HCT116 (cell line): ENCODE results near the gene KCNK10. TPM values are rescaled to one million over a fixed set of nuclear protein-coding genes. Genes with fewer than 3 reads are reported as not detected.

Experiments used
- ATAC-seq: fragments of 200-7000 bp; cut with Tn5 transposase; 2 replicates; pipeline ENCODE4 v1.9.1; 2020; ENCODE audit warnings: mild to moderate bottlenecking, moderate library complexity
- BruUV-seq: library from RNA; stranded (reverse); fragments of 400-500 nt; replicated peaks from 2 replicates; lab custom pipeline; 2021; lab: Mats Ljungman, UMichigan
- CTCF ChIA-PET: fragments of 300-600 bp; sonication (Branson Sonifier 250); formaldehyde crosslinking; loops from one replicate; lab custom pipeline; 2021; ENCODE audit warnings: antibody characterized with exemption; lab: Charles Lee
- POLR2A ChIA-PET: fragments of 300-600, 350-600 bp; sonication (Branson Sonifier 250); formaldehyde crosslinking; loops from one replicate; lab custom pipeline; 2021; ENCODE audit warnings: antibody characterized with exemption; lab: Charles Lee
- RAD21 ChIA-PET, 2 experiments: fragments of 300-600 bp; sonication (Branson Sonifier 250); formaldehyde crosslinking; loops; one replicate each; lab custom pipeline; 2023; ENCODE audit warnings: low total read pairs in 2 of 2; ENCODE audit not compliant: uncharacterized antibody in 2 of 2, unreplicated experiment in 2 of 2, low non-redundant PET in 1 of 2; lab: Charles Lee
- DNase-seq: peaks from one replicate; pipeline ENCODE4 v3.0.0-alpha.2; 2010; ENCODE audit warnings: low read depth, low spot score
- H2AFZ ChIP-seq: fragments of 200-600 bp; shearing (Covaris generic), sonication (generic); 2 replicates; pipeline ENCODE4 v1.6.1; 2017; ENCODE audit warnings: low read depth, mixed run types, mixed read lengths, antibody characterized with exemption, low read length; ENCODE audit not compliant: poor library complexity, severe bottlenecking
- H3K27ac ChIP-seq: 2 replicates; pipeline ENCODE4 v1.5.1; 2012; ENCODE audit warnings: low read depth, low read length
- H3K27me3 ChIP-seq: fragments of 200-600 bp; sonication (generic); 2 replicates; pipeline ENCODE4 v1.6.1; 2016; ENCODE audit warnings: mixed run types, low read length, mixed read lengths; ENCODE audit not compliant: insufficient read depth
- H3K36me3 ChIP-seq, 2 experiments: fragments of 200-500 bp in 1 of 2; fragments of 200-600 bp in 1 of 2; sonication (Bioruptor generic) in 1 of 2; sonication (generic) in 1 of 2; 2 replicates each; pipeline versions ENCODE4 v1.5.1 to v1.6.1; 2014 to 2016; ENCODE audit warnings: low read length in 2 of 2, inconsistent platforms in 1 of 2, mixed read lengths in 1 of 2, mixed run types in 1 of 2; ENCODE audit not compliant: insufficient read depth in 2 of 2, control insufficient read depth in 1 of 2
- H3K4me1 ChIP-seq, 2 experiments: fragments of 200-600 bp in 1 of 2; sonication (generic) in 1 of 2; 2 replicates each; pipeline versions ENCODE4 v1.5.1 to v1.6.1; 2012 to 2017; ENCODE audit warnings: low read length in 2 of 2, inconsistent platforms in 1 of 2, mild to moderate bottlenecking in 1 of 2, mixed read lengths in 1 of 2, mixed run types in 1 of 2, moderate library complexity in 1 of 2; ENCODE audit not compliant: insufficient read depth in 2 of 2, control insufficient read depth in 1 of 2
- H3K4me2 ChIP-seq: fragments of 200-600 bp; sonication (generic); 2 replicates; pipeline ENCODE4 v1.6.1; 2017; ENCODE audit warnings: mixed run types, low read length, mixed read lengths
- H3K4me3 ChIP-seq, 2 experiments: fragments of 200-600 bp in 1 of 2; sonication (generic) in 1 of 2; replicated peaks in 1 of 2; 2 replicates each; pipeline ENCODE4 v1.5.1; 2011 to 2016; ENCODE audit warnings: low read length in 2 of 2, control low read depth in 1 of 2, low read depth in 1 of 2, mild to moderate bottlenecking in 1 of 2, mixed read lengths in 1 of 2, mixed run types in 1 of 2
- H3K79me2 ChIP-seq: fragments of 200-600 bp; sonication (generic); 2 replicates; pipeline ENCODE4 v1.6.1; 2017; ENCODE audit warnings: mild to moderate bottlenecking, mixed run types, low read length, moderate library complexity, mixed read lengths; ENCODE audit not compliant: insufficient read depth
- H3K9ac ChIP-seq: fragments of 200-600 bp; sonication (generic); 2 replicates; pipeline ENCODE4 v1.6.1; 2016; ENCODE audit warnings: low read length, mixed read lengths
- H3K9me2 ChIP-seq: fragments of 200-600 bp; sonication (generic), shearing (Covaris generic); 2 replicates; pipeline ENCODE4 v1.6.1; 2017; ENCODE audit warnings: mixed run types, mild to moderate bottlenecking, moderate library complexity; ENCODE audit not compliant: insufficient read depth
- H3K9me3 ChIP-seq, 2 experiments: fragments of 200-500 bp in 1 of 2; fragments of 200-600 bp in 1 of 2; sonication (Bioruptor generic) in 1 of 2; sonication (generic) in 1 of 2; 2 replicates each; pipeline ENCODE4 v1.6.1; 2014 to 2017; ENCODE audit warnings: low read length in 2 of 2, mixed read lengths in 2 of 2, inconsistent platforms in 1 of 2, low read depth in 1 of 2, mild to moderate bottlenecking in 1 of 2, mixed run types in 1 of 2, moderate library complexity in 1 of 2; ENCODE audit not compliant: control insufficient read depth in 1 of 2, insufficient read depth in 1 of 2
- H4K20me1 ChIP-seq: fragments of 200-600 bp; sonication (generic), shearing (Covaris generic); 2 replicates; pipeline ENCODE4 v1.6.1; 2017; ENCODE audit warnings: mixed run types, mild to moderate bottlenecking, moderate library complexity; ENCODE audit not compliant: insufficient read depth
- ATF3 ChIP-seq: IDR thresholded peaks from 2 replicates; pipeline ENCODE4 v1.6.1; 2012
- CEBPB ChIP-seq: IDR thresholded peaks from 2 replicates; pipeline ENCODE4 v1.6.1; 2012; ENCODE audit warnings: low read depth
- EGR1 ChIP-seq: IDR thresholded peaks from 2 replicates; pipeline ENCODE4 v1.6.1; 2012; ENCODE audit warnings: low read depth
- ELF1 ChIP-seq: IDR thresholded peaks from 2 replicates; pipeline ENCODE4 v1.6.1; 2012; ENCODE audit warnings: low read depth, borderline replicate concordance
- EZH2phosphoT487 ChIP-seq: fragments of 200-600 bp; IDR thresholded peaks from 2 replicates; pipeline ENCODE4 v1.6.1; 2018; ENCODE audit warnings: antibody characterized with exemption, borderline replicate concordance
- POLR2AphosphoS5 ChIP-seq: IDR thresholded peaks from 2 replicates; pipeline ENCODE4 v1.6.1; 2011; ENCODE audit warnings: mild to moderate bottlenecking, low read depth, low read length, moderate library complexity
- SIN3A ChIP-seq: IDR thresholded peaks from 2 replicates; pipeline ENCODE4 v1.6.1; 2012; ENCODE audit warnings: low read depth
- SP1 ChIP-seq: IDR thresholded peaks from 2 replicates; pipeline ENCODE4 v1.6.1; 2012; ENCODE audit warnings: low read depth
- SRF ChIP-seq: IDR thresholded peaks from 2 replicates; pipeline ENCODE4 v1.6.1; 2012; ENCODE audit warnings: low read depth
- TCF7L2 ChIP-seq: IDR thresholded peaks from 2 replicates; pipeline ENCODE4 v1.7.0; 2011; ENCODE audit warnings: borderline replicate concordance, inconsistent platforms; ENCODE audit not compliant: insufficient read depth, insufficient read length; ENCODE audit errors: extremely low read depth
- YY1 ChIP-seq: IDR thresholded peaks from 2 replicates; pipeline ENCODE4 v1.6.1; 2011; ENCODE audit warnings: low read length, low read depth, moderate library complexity, mild to moderate bottlenecking; ENCODE audit not compliant: insufficient replicate concordance; ENCODE audit errors: extremely low read depth
- ZBTB33 ChIP-seq: IDR thresholded peaks from 2 replicates; pipeline ENCODE4 v1.6.1; 2011; ENCODE audit warnings: mild to moderate bottlenecking, low read length, moderate library complexity; ENCODE audit not compliant: insufficient replicate concordance; ENCODE audit errors: extremely low read depth
- ZFX ChIP-seq: fragments of 450-650 bp; IDR thresholded peaks from 2 replicates; pipeline ENCODE4 v1.6.1; 2017
- ZNF274 ChIP-seq: fragments of 200-500 bp; sonication (Bioruptor generic); IDR thresholded peaks from 2 replicates; pipeline ENCODE4 v1.6.1; 2014; ENCODE audit warnings: mild to moderate bottlenecking, low read depth, low read length, inconsistent platforms
- intact Hi-C: fragments of 100-400 bp; cut with micrococcal nuclease; formaldehyde crosslinking; loops from 2 replicates; pipeline ENCODE4 v1.10.0; 2022
- total RNA-seq: library from RNA; stranded (reverse); gene quantifications from one replicate; pipeline ENCODE4 v1.2.1, GENCODE V29; 2021; ENCODE audit not compliant: unreplicated experiment
- TF ChIP-seq, protein P1 (sequence below): IDR thresholded peaks from 2 replicates; pipeline ENCODE4 v1.6.1; 2012; ENCODE audit warnings: low read depth
- TF ChIP-seq, protein P2 (sequence below): IDR thresholded peaks from 2 replicates; pipeline ENCODE4 v1.6.1; 2012

The KCNK10 gene
- total RNA-seq, 1 experiment from 2014 or later: not detected

DNA sequence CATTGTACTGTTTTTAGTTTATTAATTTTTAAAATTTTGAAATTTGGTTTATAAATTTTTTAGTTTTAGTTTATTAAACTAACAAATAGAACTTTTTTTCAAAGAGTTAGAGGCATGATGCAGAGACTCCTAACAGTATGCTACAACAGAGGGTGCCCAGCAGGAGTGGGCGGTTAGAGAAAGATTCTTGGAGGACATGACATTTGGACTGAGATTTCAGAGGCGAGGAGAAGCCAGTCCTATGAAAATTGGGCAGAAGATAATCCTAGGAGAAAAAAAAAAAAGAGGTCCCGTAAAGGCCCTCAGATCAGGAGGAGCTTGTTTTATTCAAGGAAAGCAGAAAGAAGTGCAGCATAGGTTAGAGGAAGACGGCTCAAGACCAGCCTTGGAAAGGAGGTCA, 21.7 kb downstream of the KCNK10 start:
- ATAC-seq (no peak), DNase-seq (no peak)
- no TSS peak for BruUV-seq
- POLR2A ChIA-PET: no interaction called here
- RAD21 ChIA-PET: no interaction called here
- Histone ChIP-seq H2AFZ (no peak overlapping the region), H3K4me2 (no peak overlapping the region), H3K36me3 (no peaks in the 10 kb centered on the region), H3K27ac (no peak overlapping the region), H3K9ac (no peak overlapping the region), H3K4me3 (no peak overlapping the region), H3K79me2 (no peaks in the 10 kb centered on the region), H3K27me3 (no peaks in the 10 kb centered on the region), H3K9me3 (no peaks in the 10 kb centered on the region)
- CTCF ChIA-PET: no interaction called here
- intact Hi-C loops: no loop called here
- TF ChIP-seq ZBTB33: no peak
- no peak for TF ChIP-seq ZFX
- TF ChIP-seq SIN3A: no peak
- no peak for TF ChIP-seq SRF
- TF ChIP-seq ATF3: no peak
- TF ChIP-seq ZNF274: no peak
- no peak for TF ChIP-seq SP1
- TF ChIP-seq, protein P1, sequence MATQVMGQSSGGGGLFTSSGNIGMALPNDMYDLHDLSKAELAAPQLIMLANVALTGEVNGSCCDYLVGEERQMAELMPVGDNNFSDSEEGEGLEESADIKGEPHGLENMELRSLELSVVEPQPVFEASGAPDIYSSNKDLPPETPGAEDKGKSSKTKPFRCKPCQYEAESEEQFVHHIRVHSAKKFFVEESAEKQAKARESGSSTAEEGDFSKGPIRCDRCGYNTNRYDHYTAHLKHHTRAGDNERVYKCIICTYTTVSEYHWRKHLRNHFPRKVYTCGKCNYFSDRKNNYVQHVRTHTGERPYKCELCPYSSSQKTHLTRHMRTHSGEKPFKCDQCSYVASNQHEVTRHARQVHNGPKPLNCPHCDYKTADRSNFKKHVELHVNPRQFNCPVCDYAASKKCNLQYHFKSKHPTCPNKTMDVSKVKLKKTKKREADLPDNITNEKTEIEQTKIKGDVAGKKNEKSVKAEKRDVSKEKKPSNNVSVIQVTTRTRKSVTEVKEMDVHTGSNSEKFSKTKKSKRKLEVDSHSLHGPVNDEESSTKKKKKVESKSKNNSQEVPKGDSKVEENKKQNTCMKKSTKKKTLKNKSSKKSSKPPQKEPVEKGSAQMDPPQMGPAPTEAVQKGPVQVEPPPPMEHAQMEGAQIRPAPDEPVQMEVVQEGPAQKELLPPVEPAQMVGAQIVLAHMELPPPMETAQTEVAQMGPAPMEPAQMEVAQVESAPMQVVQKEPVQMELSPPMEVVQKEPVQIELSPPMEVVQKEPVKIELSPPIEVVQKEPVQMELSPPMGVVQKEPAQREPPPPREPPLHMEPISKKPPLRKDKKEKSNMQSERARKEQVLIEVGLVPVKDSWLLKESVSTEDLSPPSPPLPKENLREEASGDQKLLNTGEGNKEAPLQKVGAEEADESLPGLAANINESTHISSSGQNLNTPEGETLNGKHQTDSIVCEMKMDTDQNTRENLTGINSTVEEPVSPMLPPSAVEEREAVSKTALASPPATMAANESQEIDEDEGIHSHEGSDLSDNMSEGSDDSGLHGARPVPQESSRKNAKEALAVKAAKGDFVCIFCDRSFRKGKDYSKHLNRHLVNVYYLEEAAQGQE: no peak
- TF ChIP-seq EZH2phosphoT487: no peak
- no peak for TF ChIP-seq ELF1
- TF ChIP-seq EGR1: no peak
- no peak for TF ChIP-seq CEBPB
- TF ChIP-seq POLR2AphosphoS5: no peak
- TF ChIP-seq YY1: no peak
- no peak for TF ChIP-seq TCF7L2
- TF ChIP-seq, protein P2, sequence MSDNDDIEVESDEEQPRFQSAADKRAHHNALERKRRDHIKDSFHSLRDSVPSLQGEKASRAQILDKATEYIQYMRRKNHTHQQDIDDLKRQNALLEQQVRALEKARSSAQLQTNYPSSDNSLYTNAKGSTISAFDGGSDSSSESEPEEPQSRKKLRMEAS: no peak
- TF ChIP-seq, all 23 proteins: peak for 0
- Histone ChIP-seq H4K20me1 (no peaks in the 10 kb centered on the region), H3K9me2 (no peaks in the 10 kb centered on the region), H3K4me1 (no peaks in the 10 kb centered on the region)
